Rectal smooth muscle tissue (tissue), 1 donor: Measurements from ENCODE around the gene FIBCD1.

ENCODE experiments used
- H3K27ac ChIP-seq: one replicate; pipeline ENCODE4 v1.7.0; 2013; ENCODE audit warnings: low read depth, low read length, inconsistent platforms
- H3K27me3 ChIP-seq: one replicate; pipeline ENCODE4 v1.7.0; 2013; ENCODE audit warnings: low read length; ENCODE audit not compliant: control insufficient read depth, insufficient read depth
- H3K36me3 ChIP-seq: one replicate; pipeline ENCODE4 v1.7.0; 2013; ENCODE audit warnings: low read length; ENCODE audit not compliant: control insufficient read depth, insufficient read depth
- H3K4me1 ChIP-seq: one replicate; pipeline ENCODE4 v1.7.0; 2013; ENCODE audit warnings: low read length; ENCODE audit not compliant: control insufficient read depth, insufficient read depth
- H3K4me3 ChIP-seq: one replicate; pipeline ENCODE4 v1.7.0; 2013; ENCODE audit warnings: low read length
- H3K9ac ChIP-seq: one replicate; pipeline ENCODE4 v1.7.0; 2013; ENCODE audit warnings: low read length

FIBCD1 gene

DNA sequence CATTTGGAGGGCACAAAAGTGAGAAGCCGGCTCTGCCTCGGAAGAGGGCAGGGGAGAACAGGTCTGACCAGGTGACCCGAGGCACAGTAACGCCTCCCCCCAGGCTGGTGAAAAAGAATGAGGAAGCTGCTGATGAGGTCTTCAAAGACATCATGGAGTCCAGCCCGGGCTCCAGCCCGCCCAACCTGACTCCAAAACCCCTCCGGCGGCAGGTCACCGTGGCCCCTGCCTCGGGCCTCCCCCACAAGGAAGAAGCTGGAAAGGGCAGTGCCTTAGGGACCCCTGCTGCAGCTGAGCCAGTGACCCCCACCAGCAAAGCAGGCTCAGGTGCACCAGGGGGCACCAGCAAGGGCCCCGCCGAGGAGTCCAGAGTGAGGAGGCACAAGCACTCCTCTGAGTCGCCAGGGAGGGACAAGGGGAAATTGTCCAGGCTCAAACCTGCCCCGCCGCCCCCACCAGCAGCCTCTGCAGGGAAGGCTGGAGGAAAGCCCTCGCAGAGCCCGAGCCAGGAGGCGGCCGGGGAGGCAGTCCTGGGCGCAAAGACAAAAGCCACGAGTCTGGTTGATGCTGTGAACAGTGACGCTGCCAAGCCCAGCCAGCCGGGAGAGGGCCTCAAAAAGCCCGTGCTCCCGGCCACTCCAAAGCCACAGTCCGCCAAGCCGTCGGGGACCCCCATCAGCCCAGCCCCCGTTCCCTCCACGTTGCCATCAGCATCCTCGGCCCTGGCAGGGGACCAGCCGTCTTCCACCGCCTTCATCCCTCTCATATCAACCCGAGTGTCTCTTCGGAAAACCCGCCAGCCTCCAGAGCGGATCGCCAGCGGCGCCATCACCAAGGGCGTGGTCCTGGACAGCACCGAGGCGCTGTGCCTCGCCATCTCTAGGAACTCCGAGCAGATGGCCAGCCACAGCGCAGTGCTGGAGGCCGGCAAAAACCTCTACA lies 54.2 kb downstream of the FIBCD1 start:
- peak overlapping the region; percentile 38 for H3K27ac ChIP-seq
- H3K27me3 ChIP-seq: no peaks in the 10 kb centered on the region
- peaks cover 53% of the 10 kb centered on the region for H3K36me3 ChIP-seq
- H3K9ac ChIP-seq: no peak overlapping the region
- H3K4me1 ChIP-seq: peaks cover 7% of the 10 kb centered on the region
- H3K4me3 ChIP-seq: no peak overlapping the region

DNA sequence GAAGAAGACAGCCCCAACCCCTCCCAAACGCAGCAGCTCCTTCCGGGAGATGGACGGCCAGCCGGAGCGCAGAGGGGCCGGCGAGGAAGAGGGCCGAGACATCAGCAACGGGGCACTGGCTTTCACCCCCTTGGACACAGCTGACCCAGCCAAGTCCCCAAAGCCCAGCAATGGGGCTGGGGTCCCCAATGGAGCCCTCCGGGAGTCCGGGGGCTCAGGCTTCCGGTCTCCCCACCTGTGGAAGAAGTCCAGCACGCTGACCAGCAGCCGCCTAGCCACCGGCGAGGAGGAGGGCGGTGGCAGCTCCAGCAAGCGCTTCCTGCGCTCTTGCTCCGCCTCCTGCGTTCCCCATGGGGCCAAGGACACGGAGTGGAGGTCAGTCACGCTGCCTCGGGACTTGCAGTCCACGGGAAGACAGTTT lies 54.9 kb downstream of the FIBCD1 start:
- no peak overlapping the region for H3K27ac ChIP-seq
- H3K4me1 ChIP-seq: peaks cover 7% of the 10 kb centered on the region
- no peaks in the 10 kb centered on the region for H3K27me3 ChIP-seq
- H3K36me3 ChIP-seq: peaks cover 59% of the 10 kb centered on the region
- H3K4me3 ChIP-seq: no peak overlapping the region
- no peak overlapping the region for H3K9ac ChIP-seq

GRCh38 chr9:130883479-130883878 lies 55.6 kb downstream of the FIBCD1 start:
- Histone ChIP-seq H3K27me3 (no peaks in the 10 kb centered on the region), H3K4me1 (peaks cover 7% of the 10 kb centered on the region), H3K4me3 (no peak overlapping the region), H3K27ac (no peak overlapping the region), H3K9ac (no peak overlapping the region), H3K36me3 (peaks cover 59% of the 10 kb centered on the region)

DNA sequence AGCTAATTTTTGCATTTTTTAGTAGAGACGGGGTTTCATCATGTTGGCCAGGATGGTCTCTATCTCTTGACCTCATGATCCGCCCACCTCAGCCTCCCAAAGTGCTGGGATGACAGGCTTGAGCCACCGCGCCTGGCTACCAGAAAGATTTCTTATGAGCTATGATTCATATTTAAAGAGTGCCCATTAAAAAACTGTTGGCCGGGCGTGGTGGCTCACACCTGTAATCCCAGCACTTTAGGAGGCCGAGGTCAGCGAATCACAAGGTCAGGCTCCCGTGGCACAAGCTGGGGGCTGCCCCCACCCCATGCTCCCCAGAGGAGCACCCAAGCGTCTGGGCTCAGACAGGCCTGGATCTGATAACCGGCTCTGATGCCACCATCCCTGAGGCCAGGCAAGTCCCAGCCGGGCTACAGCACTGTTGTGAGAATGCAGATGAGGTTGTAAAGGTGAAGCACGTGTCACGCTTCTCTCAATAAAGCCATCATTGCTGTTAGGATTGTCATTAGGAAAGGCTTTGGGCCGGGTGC lies 56.3 kb downstream of the FIBCD1 start:
- Histone ChIP-seq H3K27me3 (no peaks in the 10 kb centered on the region), H3K4me3 (no peak overlapping the region), H3K36me3 (peaks cover 61% of the 10 kb centered on the region), H3K4me1 (peaks cover 7% of the 10 kb centered on the region), H3K27ac (no peak overlapping the region), H3K9ac (no peak overlapping the region)

- H3K9ac ChIP-seq: no peak overlapping the region
- H3K27ac ChIP-seq: no peak overlapping the region
- peaks cover 56% of the 10 kb centered on the region for H3K36me3 ChIP-seq
- H3K4me3 ChIP-seq: no peak overlapping the region
- H3K27me3 ChIP-seq: no peaks in the 10 kb centered on the region
- H3K4me1 ChIP-seq: peaks cover 3% of the 10 kb centered on the region
These were observed 57.5 kb downstream of the FIBCD1 start for GRCh38 chr9:130881516-130881915.

GRCh38 chr9:130880599-130881220 lies 58.3 kb downstream of the FIBCD1 start:
- peaks cover under 1% of the 10 kb centered on the region for H3K4me1 ChIP-seq
- no peak overlapping the region for H3K9ac ChIP-seq
- H3K27me3 ChIP-seq: no peaks in the 10 kb centered on the region
- peaks cover 50% of the 10 kb centered on the region for H3K36me3 ChIP-seq
- no peak overlapping the region for H3K4me3 ChIP-seq
- no peak overlapping the region for H3K27ac ChIP-seq

- peaks cover 55% of the 10 kb centered on the region for H3K36me3 ChIP-seq
- H3K4me3 ChIP-seq: no peak overlapping the region
- no peaks in the 10 kb centered on the region for H3K27me3 ChIP-seq
- no peaks in the 10 kb centered on the region for H3K4me1 ChIP-seq
- H3K9ac ChIP-seq: no peak overlapping the region
- no peak overlapping the region for H3K27ac ChIP-seq
These were observed 59.1 kb downstream of the FIBCD1 start for GRCh38 chr9:130879863-130880411.

DNA sequence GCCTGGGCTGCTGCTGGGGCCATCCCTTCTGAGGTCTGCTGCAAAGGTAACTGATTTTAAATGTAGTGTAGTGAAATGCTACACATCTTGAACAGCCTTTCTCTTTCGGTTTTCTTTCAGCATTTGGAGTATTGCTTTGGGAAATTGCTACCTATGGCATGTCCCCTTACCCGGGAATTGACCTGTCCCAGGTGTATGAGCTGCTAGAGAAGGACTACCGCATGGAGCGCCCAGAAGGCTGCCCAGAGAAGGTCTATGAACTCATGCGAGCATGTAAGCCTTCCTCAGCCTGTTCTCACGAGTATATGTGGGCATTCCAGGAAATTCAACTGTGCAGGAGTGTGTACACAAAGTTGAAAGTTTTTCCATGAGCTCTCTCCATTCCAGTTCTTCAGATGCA lies 60.8 kb downstream of the FIBCD1 start:
- Histone ChIP-seq H3K36me3 (peaks cover 57% of the 10 kb centered on the region), H3K27ac (no peak overlapping the region), H3K9ac (no peak overlapping the region)

DNA sequence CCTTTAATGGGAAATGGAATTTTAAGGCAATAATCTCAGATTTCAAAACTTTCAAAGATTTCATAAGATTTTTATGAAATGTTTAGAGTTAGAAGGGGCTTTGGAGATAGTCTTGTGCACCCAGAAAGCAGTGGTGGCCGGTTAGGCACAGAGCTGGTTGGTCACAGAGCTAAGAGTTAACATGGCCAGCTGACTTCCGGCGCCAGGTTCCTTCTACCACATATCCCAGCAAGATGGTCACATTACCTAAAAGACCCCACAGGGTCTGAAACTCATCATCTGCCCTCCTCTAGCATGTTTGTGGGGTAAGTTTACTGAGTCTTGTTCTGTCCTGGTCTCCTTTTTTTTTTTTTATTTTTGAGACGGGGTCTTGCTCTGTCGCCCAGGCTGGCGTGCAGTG lies 61.7 kb downstream of the FIBCD1 start:
- peaks cover 11% of the 10 kb centered on the region for H3K4me1 ChIP-seq
- peaks cover 59% of the 10 kb centered on the region for H3K36me3 ChIP-seq
- H3K27ac ChIP-seq: no peak overlapping the region
- H3K9ac ChIP-seq: no peak overlapping the region
- no peak overlapping the region for H3K4me3 ChIP-seq
- no peaks in the 10 kb centered on the region for H3K27me3 ChIP-seq

More for the DNA sequence above, 60.8 kb downstream of the FIBCD1 start:
- no peak overlapping the region for H3K4me3 ChIP-seq
- H3K27me3 ChIP-seq: no peaks in the 10 kb centered on the region
- H3K4me1 ChIP-seq: peaks cover 2% of the 10 kb centered on the region

- H3K4me3 ChIP-seq: no peak overlapping the region
- peaks cover 50% of the 10 kb centered on the region for H3K36me3 ChIP-seq
- H3K9ac ChIP-seq: no peak overlapping the region
- H3K27me3 ChIP-seq: no peaks in the 10 kb centered on the region
- H3K4me1 ChIP-seq: peaks cover 16% of the 10 kb centered on the region
- no peak overlapping the region for H3K27ac ChIP-seq
These were observed 64.3 kb downstream of the FIBCD1 start for GRCh38 chr9:130874783-130875182.

DNA sequence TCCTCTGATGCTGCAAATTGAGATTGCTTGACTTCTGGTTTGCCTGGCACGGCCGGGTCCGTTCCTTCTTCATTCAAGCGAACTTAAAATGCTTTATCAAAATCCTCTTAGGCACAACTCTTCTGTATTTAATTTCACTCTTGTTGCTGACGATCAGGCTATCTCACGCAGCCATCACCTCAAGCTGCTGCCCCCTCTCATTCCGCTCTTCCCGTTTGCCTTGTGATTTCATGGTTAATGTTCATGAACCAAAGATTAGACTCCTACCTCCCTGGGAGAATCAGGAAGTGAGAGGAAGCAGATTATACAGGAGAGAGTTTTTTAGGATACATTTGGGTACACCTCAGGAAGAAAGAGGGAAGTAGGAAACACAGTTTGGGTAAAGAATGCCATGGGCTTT lies 65.1 kb downstream of the FIBCD1 start:
- Histone ChIP-seq H3K27ac (no peak overlapping the region), H3K9ac (no peak overlapping the region), H3K27me3 (no peaks in the 10 kb centered on the region), H3K36me3 (peaks cover 44% of the 10 kb centered on the region), H3K4me3 (no peak overlapping the region), H3K4me1 (peaks cover 20% of the 10 kb centered on the region)

GRCh38 chr9:130872912-130873503 lies 66.0 kb downstream of the FIBCD1 start:
- Histone ChIP-seq H3K4me1 (peaks cover 20% of the 10 kb centered on the region), H3K36me3 (peaks cover 39% of the 10 kb centered on the region), H3K9ac (no peak overlapping the region), H3K27me3 (no peaks in the 10 kb centered on the region), H3K27ac (peak overlapping the region; percentile 55), H3K4me3 (no peak overlapping the region)
